ENCODE data around the gene CDH24. TPM values are rescaled to one million over a fixed set of nuclear protein-coding genes. Genes with fewer than 3 reads are reported as not detected.

CDH24 gene
- total and polyA plus RNA-seq, 8 donors: 6.1 to 14.8 (median 11.3) TPM

GRCh38 chr14:23104070-23104590 lies 46.8 kb upstream of the CDH24 start:
- DNase-seq (no peak), ATAC-seq (no peak)
- Histone ChIP-seq H3K9me3 (no peaks in the 10 kb centered on the region), H3K4me3 (no peak overlapping the region), H3K36me3 (peaks cover 0 to 1% of the 10 kb centered on the region in 2 donors), H3K27ac (no peak overlapping the region), H3K4me1 (peaks cover 0 to 16% of the 10 kb centered on the region in 2 donors), H3K27me3 (no peaks in the 10 kb centered on the region)
- intact Hi-C loops (cut with DNase I): no loop called here
- no peak for TF ChIP-seq CTCF (IDR thresholded peaks at IDR 0.05)

GRCh38 chr14:23103581-23103980 lies 46.3 kb upstream of the CDH24 start:
- Histone ChIP-seq H3K36me3 (peaks cover 0 to 7% of the 10 kb centered on the region in 2 donors), H3K9me3 (no peaks in the 10 kb centered on the region), H3K27ac (no peak overlapping the region), H3K27me3 (no peaks in the 10 kb centered on the region), H3K4me3 (no peak overlapping the region), H3K4me1 (peaks cover 0 to 21% of the 10 kb centered on the region in 2 donors)
- TF ChIP-seq CTCF (IDR thresholded peaks at IDR 0.05): no peak
- DNase-seq: no peak
- intact Hi-C loops (cut with DNase I): no loop called here
- no peak for ATAC-seq

GRCh38 chr14:23102801-23103200 lies 45.5 kb upstream of the CDH24 start:
- Histone ChIP-seq H3K27me3 (no peaks in the 10 kb centered on the region), H3K36me3 (peaks cover 0 to 15% of the 10 kb centered on the region in 2 donors), H3K4me1 (peaks cover 0 to 29% of the 10 kb centered on the region in 2 donors), H3K4me3 (no peak overlapping the region), H3K27ac (no peak overlapping the region), H3K9me3 (no peaks in the 10 kb centered on the region)
- no peak for TF ChIP-seq CTCF (IDR thresholded peaks at IDR 0.05)
- intact Hi-C loops (cut with DNase I): no loop called here
- DNase-seq (no peak), ATAC-seq (no peak)

- TF ChIP-seq CTCF (IDR thresholded peaks at IDR 0.05): no peak
- Histone ChIP-seq H3K4me1 (peaks cover 0 to 36% of the 10 kb centered on the region in 2 donors), H3K4me3 (no peak overlapping the region), H3K27me3 (no peaks in the 10 kb centered on the region), H3K36me3 (peaks cover 0 to 19% of the 10 kb centered on the region in 2 donors), H3K9me3 (no peaks in the 10 kb centered on the region), H3K27ac (no peak overlapping the region)
- DNase-seq (no peak), ATAC-seq (no peak)
- intact Hi-C loops (cut with DNase I): no loop called here
Measured at GRCh38 chr14:23101986-23102625, 44.8 kb upstream of the CDH24 start.

- peaks cover 5 to 43% of the 10 kb centered on the region in 2 donors for H3K4me1 ChIP-seq
- no peak for TF ChIP-seq CTCF (IDR thresholded peaks at IDR 0.05)
- ATAC-seq (no peak), DNase-seq (no peak)
- intact Hi-C loops (cut with DNase I): no loop called here
- no peak overlapping the region for H3K27ac ChIP-seq
- H3K27me3 ChIP-seq: no peaks in the 10 kb centered on the region
- no peaks in the 10 kb centered on the region for H3K9me3 ChIP-seq
- no peak overlapping the region for H3K4me3 ChIP-seq
- H3K36me3 ChIP-seq: peaks cover 0 to 19% of the 10 kb centered on the region in 2 donors
Measured at GRCh38 chr14:23101213-23101970, 44.1 kb upstream of the CDH24 start.
